COLO668 (cell line): Measurements from ENCODE around the gene DOCK7.

ENCODE experiments used
- DNase-seq: peaks from one replicate; lab custom pipeline; 2025; ENCODE audit not compliant: unreplicated experiment; lab: John Stamatoyannopoulos, UW

DOCK7 gene

GRCh38 chr1:62423580-62424242 lies 264.5 kb downstream of the DOCK7 start:
- no peak for DNase-seq

- DNase-seq = no peak
Measured at GRCh38 chr1:62420214-62420613, 268.0 kb downstream of the DOCK7 start.

GRCh38 chr1:62417351-62417999 lies 270.7 kb downstream of the DOCK7 start:
- no peak for DNase-seq

- no peak for DNase-seq
Measured at GRCh38 chr1:62415687-62416086, 272.5 kb downstream of the DOCK7 start.

- peak; percentile 57 for DNase-seq
Measured at GRCh38 chr1:62407398-62408009, 280.7 kb downstream of the DOCK7 start.

- no peak for DNase-seq
Measured at GRCh38 chr1:62406576-62406975, 281.6 kb downstream of the DOCK7 start.

GRCh38 chr1:62405247-62405646 lies 282.9 kb downstream of the DOCK7 start:
- no peak for DNase-seq
